ENCODE data around the gene MAGI1. TPM values are rescaled to one million over a fixed set of nuclear protein-coding genes. Genes with fewer than 3 reads are reported as not detected.

Gene MAGI1
- 16.5 and 17.6 TPM in 2 replicates for total RNA-seq

DNA sequence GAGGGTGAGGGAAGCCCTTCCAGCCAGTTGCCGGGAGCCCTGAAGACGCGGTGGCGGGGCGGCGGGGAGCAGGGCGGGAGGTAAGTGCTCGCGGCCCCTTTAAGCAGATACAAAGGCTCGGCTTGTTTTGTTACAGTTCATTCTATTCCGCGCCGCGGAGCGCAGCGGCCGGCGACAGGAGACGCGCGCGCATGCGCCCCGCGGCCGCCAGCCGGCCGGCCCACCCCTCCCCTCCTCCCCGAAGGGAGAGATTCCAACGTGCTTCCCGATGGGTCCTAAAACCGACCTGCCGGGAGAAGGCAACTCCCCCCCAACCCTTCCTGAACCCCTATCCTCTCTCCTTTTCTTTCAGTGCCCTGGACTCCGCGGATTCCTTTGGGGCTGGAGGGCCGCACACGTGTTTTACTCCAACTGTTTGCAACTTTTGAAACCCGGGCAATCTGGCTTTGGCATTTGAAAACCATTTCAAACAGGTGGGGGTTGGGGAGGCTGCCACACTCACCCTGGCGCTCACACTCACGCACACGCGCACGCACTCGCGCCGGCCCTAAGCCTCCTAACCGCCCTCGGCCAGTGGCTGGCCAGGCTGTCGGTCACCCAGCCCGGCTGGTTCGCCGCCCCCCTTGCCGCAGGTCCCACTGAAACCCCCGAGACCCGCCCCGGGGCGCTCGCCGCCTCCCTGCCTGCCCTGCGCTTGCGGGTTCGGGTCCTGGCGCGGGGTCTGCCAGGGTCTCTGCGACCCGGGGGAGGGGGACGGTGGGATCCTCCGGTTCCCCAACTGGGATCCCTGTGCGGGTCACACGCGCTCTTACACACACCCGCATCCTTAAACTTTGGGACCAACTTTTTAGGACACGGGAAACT is at the start of gene MAGI1:
Gene MAGI1 (minus strand): TSS at position 193 of the 864 bp plus-strand sequence. CDS start 610 bp downstream, outside the sequence.

Other genes starting within 250 kb of the MAGI1 start
- 16.9 and 21.7 TPM in 2 replicates for gene SLC25A26, start 182.1 kb upstream of the MAGI1 start, total RNA-seq

All from smooth muscle cell of trachea (primary cell).